GM12878 (cell line): ENCODE results near the gene LRRC56. TPM values are rescaled to one million over a fixed set of nuclear protein-coding genes. Genes with fewer than 3 reads are reported as not detected.

Experiments
- ATAC-seq: fragments of 200-7000 bp; cut with Tn5 transposase; 3 replicates; pipeline ENCODE4 v1.9.1; 2020; ENCODE audit warnings: mild to moderate bottlenecking, moderate library complexity
- BruUV-seq: library from RNA; stranded (reverse); fragments of 400-500 nt; replicated peaks from 2 replicates; lab custom pipeline; 2021; lab: Mats Ljungman, UMichigan
- CTCF ChIA-PET: fragments of 300-600 bp; sonication (Branson Sonifier 250); formaldehyde crosslinking; extraction: SDS; loops from one replicate; lab custom pipeline; 2021; ENCODE audit warnings: inconsistent platforms; lab: Yijun Ruan, JAX
- POLR2A ChIA-PET: fragments of 350-600 bp; formaldehyde crosslinking; extraction: SDS; loops from one replicate; lab custom pipeline; 2021; ENCODE audit warnings: inconsistent platforms; lab: Charles Lee
- RAD21 ChIA-PET: fragments of 300-600 bp; sonication (Branson Sonifier 250); formaldehyde crosslinking; loops from one replicate; lab custom pipeline; 2023; ENCODE audit warnings: antibody characterized with exemption; ENCODE audit not compliant: unreplicated experiment; lab: Charles Lee
- SMC1A ChIA-PET: fragments of 300-600 bp; sonication (Branson Sonifier 250); formaldehyde crosslinking; loops from one replicate; lab custom pipeline; 2023; ENCODE audit not compliant: unreplicated experiment, uncharacterized antibody; lab: Charles Lee
- DNase-seq: peaks from one replicate; pipeline ENCODE4 v3.0.0-alpha.2; 2011; ENCODE audit warnings: low read depth, low spot score
- FAIRE-seq: peaks from 3 replicates; lab custom pipeline; 2011; peaks lifted over from hg19 to GRCh38; lab: Jason Lieb, UNC
- H2AFZ ChIP-seq: 2 replicates; pipeline ENCODE4 v1.6.0; 2011; ENCODE audit warnings: low read depth, low read length, control low read depth; ENCODE audit not compliant: control insufficient read depth
- H3K27ac ChIP-seq: 2 replicates; pipeline ENCODE4 v1.5.1; 2011; ENCODE audit warnings: control low read depth; ENCODE audit not compliant: control insufficient read depth, insufficient read depth
- H3K27me3 ChIP-seq, 2 experiments: replicated peaks in 1 of 2; 2 replicates each; pipeline versions ENCODE4 v1.6.0 to v1.6.1; 2011; ENCODE audit warnings: low read length in 1 of 2; ENCODE audit not compliant: control insufficient read depth in 2 of 2, insufficient read depth in 2 of 2
- H3K36me3 ChIP-seq, 2 experiments: 2 replicates each; pipeline ENCODE4 v1.5.1; 2011; ENCODE audit warnings: low read length in 1 of 2; ENCODE audit not compliant: control insufficient read depth in 2 of 2, insufficient read depth in 2 of 2
- H3K4me1 ChIP-seq: 2 replicates; pipeline ENCODE4 v1.6.1; 2011; ENCODE audit warnings: mild to moderate bottlenecking, low read length, moderate library complexity, mixed read lengths; ENCODE audit not compliant: control insufficient read depth, insufficient read depth
- H3K4me2 ChIP-seq: 2 replicates; pipeline ENCODE4 v1.6.0; 2011; ENCODE audit warnings: control low read depth; ENCODE audit not compliant: control insufficient read depth, insufficient read depth
- H3K4me3 ChIP-seq: fragments of 200-600 bp; sonication (generic); 2 replicates; pipeline ENCODE4 v1.5.1; 2016
- H3K79me2 ChIP-seq: 2 replicates; pipeline ENCODE4 v1.6.0; 2011; ENCODE audit warnings: low read length; ENCODE audit not compliant: control insufficient read depth, insufficient read depth
- H3K9ac ChIP-seq: 2 replicates; pipeline ENCODE4 v1.8.0; 2011; ENCODE audit warnings: low read length, control low read depth, mixed read lengths; ENCODE audit not compliant: control insufficient read depth, insufficient read depth
- H3K9me3 ChIP-seq: replicated peaks from 3 replicates; pipeline ENCODE4 v1.5.1; 2011; ENCODE audit warnings: mild to moderate bottlenecking, low read length; ENCODE audit not compliant: control insufficient read depth, insufficient read depth
- H4K20me1 ChIP-seq: 2 replicates; pipeline ENCODE4 v1.6.0; 2011; ENCODE audit not compliant: control insufficient read depth, insufficient read depth
- BACH1 ChIP-seq: fragments of 450-650 bp; IDR thresholded peaks from 2 replicates; pipeline ENCODE4 v1.6.1; 2017; ENCODE audit warnings: mild to moderate bottlenecking, borderline replicate concordance
- BHLHE40 ChIP-seq, 2 experiments: fragments of 450-650 bp in 1 of 2; IDR thresholded peaks; 2 replicates each; pipeline ENCODE4 v1.6.1; 2011 to 2017; ENCODE audit warnings: low read depth in 2 of 2, borderline replicate concordance in 1 of 2, improper control_type of control experiment in 1 of 2, low read length in 1 of 2, mild to moderate bottlenecking in 1 of 2
- CHD2 ChIP-seq: IDR thresholded peaks from 2 replicates; pipeline ENCODE4 v1.6.1; 2011; ENCODE audit warnings: low read depth, low read length, improper control_type of control experiment, borderline replicate concordance
- CREB1 ChIP-seq: IDR thresholded peaks from 2 replicates; pipeline ENCODE4 v1.6.1; 2012; ENCODE audit warnings: low read depth, mild to moderate bottlenecking, inconsistent platforms
- GABPA ChIP-seq: IDR thresholded peaks from 2 replicates; pipeline ENCODE4 v1.6.1; 2014; ENCODE audit warnings: antibody characterized with exemption, low read depth, mild to moderate bottlenecking, inconsistent platforms
- IKZF1 ChIP-seq: fragments of 450-650 bp; conservative IDR thresholded peaks from 2 replicates; pipeline ENCODE4 v1.6.1; 2017; ENCODE audit warnings: antibody characterized with exemption, mild to moderate bottlenecking
- LARP7 ChIP-seq: fragments of 450-650 bp; IDR thresholded peaks from 2 replicates; pipeline ENCODE4 v1.6.1; 2017; ENCODE audit warnings: mild to moderate bottlenecking
- MEF2A ChIP-seq: IDR thresholded peaks from 2 replicates; pipeline ENCODE4 v1.6.1; 2011; ENCODE audit warnings: low read depth, mild to moderate bottlenecking, low read length, moderate library complexity; ENCODE audit not compliant: insufficient read depth
- NFYB ChIP-seq: IDR thresholded peaks from 2 replicates; pipeline ENCODE4 v1.6.1; 2011; ENCODE audit warnings: low read depth, mild to moderate bottlenecking, low read length, improper control_type of control experiment, moderate library complexity; ENCODE audit not compliant: insufficient read depth
- NR2C1 ChIP-seq: fragments of 450-650 bp; IDR thresholded peaks from 2 replicates; pipeline ENCODE4 v1.6.1; 2017; ENCODE audit warnings: antibody characterized with exemption, mild to moderate bottlenecking, moderate library complexity
- NR2F1 ChIP-seq: fragments of 450-650 bp; conservative IDR thresholded peaks from 2 replicates; pipeline ENCODE4 v1.6.1; 2017; ENCODE audit warnings: mild to moderate bottlenecking
- POLR2AphosphoS2 ChIP-seq: IDR thresholded peaks from 2 replicates; pipeline ENCODE4 v1.6.1; 2011; ENCODE audit warnings: low read depth, mild to moderate bottlenecking, low read length, improper control_type of control experiment, moderate library complexity
- POLR2AphosphoS5 ChIP-seq: IDR thresholded peaks from 2 replicates; pipeline ENCODE4 v1.6.1; 2011; ENCODE audit warnings: mild to moderate bottlenecking, low read length, inconsistent platforms
- SIN3A ChIP-seq: IDR thresholded peaks from 2 replicates; pipeline ENCODE4 v1.6.1; 2012; ENCODE audit warnings: low read depth, low read length, improper control_type of control experiment
- SP1 ChIP-seq: IDR thresholded peaks from one replicate; pipeline ENCODE4 v1.6.1; 2011; ENCODE audit warnings: low read depth, low read length
- SUZ12 ChIP-seq: fragments of 200-600 bp; sonication (generic); IDR thresholded peaks from one replicate; pipeline ENCODE4 v1.6.1; 2018; ENCODE audit warnings: antibody characterized with exemption, mild to moderate bottlenecking; ENCODE audit not compliant: unreplicated experiment
- TAF1 ChIP-seq: IDR thresholded peaks from 2 replicates; pipeline ENCODE4 v1.6.1; 2011; ENCODE audit warnings: mild to moderate bottlenecking, low read depth, low read length, borderline replicate concordance
- ZNF207 ChIP-seq: fragments of 450-650 bp; IDR thresholded peaks from 2 replicates; pipeline ENCODE4 v1.6.1; 2014; ENCODE audit warnings: antibody characterized with exemption, mild to moderate bottlenecking, borderline replicate concordance
- ZNF622 ChIP-seq: fragments of 450-650 bp; IDR thresholded peaks from 2 replicates; pipeline ENCODE4 v1.6.1; 2017; ENCODE audit warnings: mild to moderate bottlenecking, inconsistent platforms
- WGBS: methylation state at CpG from one replicate; pipeline ENCODE4 v1.1.6; 2016; ENCODE audit warnings: low lambda C conversion rate; ENCODE audit not compliant: insufficient replicate concordance, insufficient coverage; ENCODE audit errors: missing lambda C conversion rate; 5-methylcytosine and 5-hydroxymethylcytosine counted together
- in situ Hi-C: fragments of 300-500 bp; cut with MboI; formaldehyde crosslinking; loops from 9 replicates; pipeline ENCODE4 v1.14.3; 2018; ENCODE audit warnings: mixed read lengths
- intact Hi-C: fragments of 100-400 bp; cut with micrococcal nuclease; formaldehyde crosslinking; loops from one replicate; pipeline ENCODE4 v1.14.2; 2022; ENCODE audit not compliant: unreplicated experiment
- polyA plus RNA-seq, 11 experiments: library from polyadenylated mRNA; depleted of rRNA in 4 of 11; unstranded in 6 of 11; stranded (reverse) in 5 of 11; fragments of >200 nt; fragmentation: Nextera tagmentation in 4 of 11; fragmentation: Illumina TruSeq in 1 of 11; extraction: Ambion mirVana in 4 of 11; extraction: Trizol in 1 of 11; gene quantifications; 1 replicate in 1 of 11; 2 replicates in 10 of 11; pipeline versions ENCODE4 v1.2.1 to v1.2.3, GENCODE V29; 2011 to 2016; ENCODE audit warnings: inconsistent platforms in 2 of 11, missing spikeins in 2 of 11, low read depth in 1 of 11
- total RNA-seq, 4 experiments: library from RNA; depleted of rRNA in 3 of 4; stranded (reverse); fragments of >200 nt in 3 of 4; fragmentation: Illumina TruSeq in 1 of 4; extraction: Trizol in 1 of 4; gene quantifications; 2 replicates each; pipeline versions ENCODE4 v1.2.1 to v1.2.3, GENCODE V29; 2013 to 2021
- TF ChIP-seq, protein P1 (sequence below): fragments of 450-650 bp; IDR thresholded peaks from 2 replicates; pipeline ENCODE4 v1.6.1; 2016; ENCODE audit warnings: mild to moderate bottlenecking
- TF ChIP-seq, protein P2 (sequence below): IDR thresholded peaks from 2 replicates; pipeline ENCODE4 v1.6.1; 2011; ENCODE audit warnings: mild to moderate bottlenecking, low read depth, low read length, moderate library complexity; ENCODE audit not compliant: insufficient replicate concordance

LRRC56 gene
- total and polyA plus RNA-seq, 10 of the 15 experiments (the other 5 are each of a cell fraction or from before 2014, with no cell fraction given), result 0.02 to 1.9 (median 0.75) TPM; not detected in 1

DNA sequence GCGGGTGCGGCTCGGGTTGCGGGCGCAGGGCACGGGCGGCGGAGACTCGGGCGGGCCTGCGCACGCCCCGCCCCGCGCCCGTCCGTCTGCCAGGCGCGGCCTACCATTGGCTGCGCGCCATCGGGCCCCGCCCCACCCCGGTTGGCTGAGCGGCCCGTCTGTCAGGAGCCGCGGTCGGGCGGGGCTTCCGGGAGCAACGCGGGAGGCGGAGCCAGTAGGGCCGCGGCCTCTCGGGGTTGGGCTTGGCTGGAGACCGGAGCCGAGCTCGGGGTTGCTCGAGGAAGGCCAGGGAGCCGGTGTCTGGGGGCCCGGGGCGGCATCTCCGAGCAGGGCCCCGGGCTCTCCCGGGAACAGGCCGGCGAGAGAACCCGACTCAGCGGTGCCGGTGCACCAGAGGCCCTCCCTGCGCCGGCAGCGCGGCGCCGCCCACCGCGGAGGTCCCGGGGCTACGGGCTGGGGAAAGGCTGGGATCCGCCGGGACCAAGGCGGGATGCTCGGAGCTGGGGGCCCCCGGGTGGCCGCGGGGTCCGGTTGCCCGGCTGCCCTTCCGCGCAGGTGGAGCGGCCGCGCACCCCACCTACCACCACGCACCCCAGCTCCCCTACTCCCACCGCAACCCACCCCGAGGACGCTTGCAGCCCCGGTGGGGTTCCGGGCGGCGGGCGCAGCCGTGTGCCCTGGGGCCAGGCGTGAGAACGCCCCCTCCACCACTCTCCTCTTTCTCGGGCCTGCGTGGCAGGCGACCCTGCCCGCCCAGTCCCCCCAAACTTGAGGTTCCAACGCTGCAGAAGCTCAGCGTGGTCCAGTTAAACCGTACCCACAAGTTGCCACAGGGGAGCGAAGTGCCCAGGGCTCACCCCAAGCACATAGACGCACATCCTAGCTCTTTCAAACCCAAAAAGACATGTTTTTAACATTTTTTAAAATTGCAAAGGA is 1.5 kb upstream of the LRRC56 start, which contains the start of gene HRAS:
TSS of gene HRAS (minus strand) at position 58 of the 936 bp plus-strand sequence.
- no TSS peak for BruUV-seq
- TF ChIP-seq POLR2AphosphoS5 (peak; percentile 57; the same call in 1 of the 2 replicates), NR2F1 (peak; percentile 64), CHD2 (peak; percentile 91), ZNF207 (peak; percentile 61; the same call in 1 of the 2 replicates), LARP7 (peak; percentile 93; the same call in 1 of the 2 replicates), BACH1 (peak; percentile 24), SUZ12 (no peak), NFYB (peak; percentile 94), TAF1 (peak; percentile 38; the same call in 1 of the 2 replicates), SP1 (peak; percentile 95), IKZF1 (peak; percentile 88), ZNF622 (no peak), CREB1 (peak; percentile 56; the same call in 1 of the 2 replicates), MEF2A (no peak), SIN3A (no peak), GABPA (peak; percentile 75), POLR2AphosphoS2 (0 out of 2 replicates have a peak, but pooled peaks have one; percentile 47), BHLHE40 (IDR thresholded peaks at IDR 0.05; ENCODE audit: borderline replicate concordance in 1 of 2, low read depth in 2 of 2, low read length in 1 of 2) (peak; percentile 60 to 95; a peak in 3 of 4 replicates), NR2C1 (0 out of 2 replicates have a peak, but pooled peaks have one; percentile 23)
- TF ChIP-seq, protein P1, sequence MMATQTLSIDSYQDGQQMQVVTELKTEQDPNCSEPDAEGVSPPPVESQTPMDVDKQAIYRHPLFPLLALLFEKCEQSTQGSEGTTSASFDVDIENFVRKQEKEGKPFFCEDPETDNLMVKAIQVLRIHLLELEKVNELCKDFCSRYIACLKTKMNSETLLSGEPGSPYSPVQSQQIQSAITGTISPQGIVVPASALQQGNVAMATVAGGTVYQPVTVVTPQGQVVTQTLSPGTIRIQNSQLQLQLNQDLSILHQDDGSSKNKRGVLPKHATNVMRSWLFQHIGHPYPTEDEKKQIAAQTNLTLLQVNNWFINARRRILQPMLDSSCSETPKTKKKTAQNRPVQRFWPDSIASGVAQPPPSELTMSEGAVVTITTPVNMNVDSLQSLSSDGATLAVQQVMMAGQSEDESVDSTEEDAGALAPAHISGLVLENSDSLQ, result peak; percentile 98
- TF ChIP-seq, protein P2, sequence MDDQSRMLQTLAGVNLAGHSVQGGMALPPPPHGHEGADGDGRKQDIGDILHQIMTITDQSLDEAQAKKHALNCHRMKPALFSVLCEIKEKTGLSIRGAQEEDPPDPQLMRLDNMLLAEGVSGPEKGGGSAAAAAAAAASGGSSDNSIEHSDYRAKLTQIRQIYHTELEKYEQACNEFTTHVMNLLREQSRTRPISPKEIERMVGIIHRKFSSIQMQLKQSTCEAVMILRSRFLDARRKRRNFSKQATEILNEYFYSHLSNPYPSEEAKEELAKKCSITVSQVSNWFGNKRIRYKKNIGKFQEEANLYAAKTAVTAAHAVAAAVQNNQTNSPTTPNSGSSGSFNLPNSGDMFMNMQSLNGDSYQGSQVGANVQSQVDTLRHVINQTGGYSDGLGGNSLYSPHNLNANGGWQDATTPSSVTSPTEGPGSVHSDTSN, result peak; percentile 99

More for the DNA sequence above, 1.5 kb upstream of the LRRC56 start, which contains the start of gene HRAS:
- ATAC-seq (peak; percentile 88), FAIRE-seq (peak; percentile 86), DNase-seq (peak; percentile 59)
- H2AFZ ChIP-seq, result peak within 1 kb of the TSS; percentile 72
- peak within 1 kb of the TSS; percentile 85 for H3K9ac ChIP-seq
- H3K4me1 ChIP-seq, result peaks cover 28% of the 10 kb centered on the region
- no peaks in the 10 kb centered on the region for H3K9me3 ChIP-seq
- H3K79me2 ChIP-seq, result peaks cover 16% of the 10 kb centered on the region
- ChIA-PET SMC1A (interaction anchor here (0.8 to 1.5 kb wide), 3 partner anchors 19 to 190 kb away, joined by 3 read pairs; no protein-coding TSS in a partner anchor), CTCF (interaction anchor here (0.8 to 1.5 kb wide), 8 partner anchors 11 to 190 kb away, joined by 3 to 8 read pairs (median 4); partner anchors contain the start of genes DEAF1 and TMEM80), POLR2A (interaction anchor here (0.6 to 2.5 kb wide), 17 partner anchors 9 to 329 kb away, joined by 3 to 15 read pairs (median 4); partner anchors contain the start of genes BET1L, DEAF1, PHRF1 and RIC8A), RAD21 (interaction anchor here (0.9 to 1.8 kb wide), 7 partner anchors 17 to 261 kb away, joined by 3 to 7 read pairs (median 4); partner anchors contain the start of genes PHRF1, PTDSS2 and RNH1)
- H4K20me1 ChIP-seq, result peaks cover 4% of the 10 kb centered on the region; the same call in 1 of the 2 replicates
- H3K36me3 ChIP-seq, result peaks cover 0 to 12% of the 10 kb centered on the region in 2 experiments; a peak in 3 of 4 replicates
- intact Hi-C loops, result loop anchor here (2.0 kb wide), 1 partner anchor 29 kb away; the partner anchor contains the start of gene RNH1
- in situ Hi-C loops, result no loop called here
- H3K4me3 ChIP-seq, result peak within 1 kb of the TSS; percentile 90
- 1% methylated on average over 62 of the region's 97 CpGs for WGBS
- H3K27ac ChIP-seq, result peak within 1 kb of the TSS; percentile 79
- peak within 1 kb of the TSS; percentile 100 for H3K4me2 ChIP-seq
- no peaks in the 10 kb centered on the region for H3K27me3 ChIP-seq
